Natural killer cell treated with Interleukin-12 subunit alpha and Interleukin-12 subunit beta and Interleukin-15 and Interleukin-18, amount 100 ng/mL, for 72 hours (primary cell): ENCODE data around the gene STUM. TPM values are rescaled to one million over a fixed set of nuclear protein-coding genes. Genes with fewer than 3 reads are reported as not detected.

ENCODE experiments used
- ATAC-seq, 2 donors: fragments of 150-1000 bp; cut with Tn5 transposase in 1 of 2; sonication (Bioruptor Pico), chemical (Tn5 transposase) in 1 of 2; 2 replicates each; pipeline ENCODE4 v1.10.0; 2021
- DNase-seq: peaks from one replicate; pipeline ENCODE4 v3.0.0; 2022; ENCODE audit warnings: low spot score
- H3K27ac Mint-ChIP-seq, 2 donors: 1 replicate in 1 of 2; 2 replicates in 1 of 2; pipeline ENCODE4 v1.8.0; 2022; ENCODE audit warnings: mixed read lengths in 2 of 2, mild to moderate bottlenecking in 1 of 2, moderate library complexity in 1 of 2
- H3K27me3 Mint-ChIP-seq, 2 donors: 1 replicate in 1 of 2; 2 replicates in 1 of 2; pipeline ENCODE4 v1.8.0; 2022; ENCODE audit warnings: mixed read lengths in 2 of 2
- H3K36me3 Mint-ChIP-seq: one replicate; pipeline ENCODE4 v1.8.0; 2022; ENCODE audit warnings: mixed read lengths
- H3K4me1 Mint-ChIP-seq, 2 donors: 1 replicate in 1 of 2; 2 replicates in 1 of 2; pipeline ENCODE4 v1.8.0; 2022; ENCODE audit warnings: low read depth in 2 of 2, mixed read lengths in 2 of 2, mild to moderate bottlenecking in 1 of 2
- H3K4me3 Mint-ChIP-seq: one replicate; pipeline ENCODE4 v1.8.0; 2022; ENCODE audit warnings: mixed read lengths
- H3K9me3 Mint-ChIP-seq: 2 replicates; pipeline ENCODE4 v1.8.0; 2022; ENCODE audit warnings: mixed read lengths
- total RNA-seq, 2 donors: library from RNA; stranded (reverse); gene quantifications; one replicate each; pipeline ENCODE4 v1.2.3, GENCODE V29; 2022

The STUM gene
- total RNA-seq, 2 donors from 2014 or later = not detected

DNA sequence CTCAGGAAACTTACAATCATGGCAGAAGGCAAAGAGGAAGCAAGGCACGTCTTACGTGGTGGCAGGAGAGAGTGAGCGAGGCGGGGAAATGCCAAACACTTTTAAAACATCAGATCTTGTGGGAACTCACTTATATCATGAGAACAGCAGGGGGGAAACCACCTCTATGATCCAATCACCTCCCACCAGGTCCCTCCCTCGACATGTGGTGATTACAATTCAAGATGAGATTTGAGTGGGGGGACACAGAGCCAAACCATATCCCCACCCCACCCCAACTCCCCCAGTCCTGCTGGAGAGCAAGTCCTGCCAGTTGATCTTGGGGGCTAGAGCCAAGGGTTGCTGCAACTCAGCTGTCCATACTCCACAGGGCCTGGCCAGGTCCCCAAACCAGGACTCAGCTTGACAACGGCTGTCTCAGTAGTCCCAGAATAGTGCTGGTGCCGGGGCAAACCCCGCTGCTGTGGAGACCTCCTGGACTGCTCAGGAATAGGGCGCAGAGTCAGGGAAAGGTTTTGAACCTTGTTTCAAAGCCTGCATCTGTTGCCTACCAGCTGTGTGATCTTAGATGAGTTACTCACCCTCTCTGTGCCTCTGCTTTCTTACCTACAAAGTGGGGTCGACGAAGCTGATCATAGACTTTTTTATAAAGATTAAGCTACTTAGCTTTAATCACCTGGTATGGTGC is 79.5 kb downstream of the STUM start:
- peaks cover 10 to 18% of the 10 kb centered on the region in 2 donors for H3K4me1 Mint-ChIP-seq
- no peak for ATAC-seq
- no peaks in the 10 kb centered on the region for H3K9me3 Mint-ChIP-seq
- no peak overlapping the region for H3K27ac Mint-ChIP-seq
- no peak overlapping the region for H3K4me3 Mint-ChIP-seq
- H3K27me3 Mint-ChIP-seq = no peaks in the 10 kb centered on the region
- DNase-seq = peak; percentile 48
- no peaks in the 10 kb centered on the region for H3K36me3 Mint-ChIP-seq

DNA sequence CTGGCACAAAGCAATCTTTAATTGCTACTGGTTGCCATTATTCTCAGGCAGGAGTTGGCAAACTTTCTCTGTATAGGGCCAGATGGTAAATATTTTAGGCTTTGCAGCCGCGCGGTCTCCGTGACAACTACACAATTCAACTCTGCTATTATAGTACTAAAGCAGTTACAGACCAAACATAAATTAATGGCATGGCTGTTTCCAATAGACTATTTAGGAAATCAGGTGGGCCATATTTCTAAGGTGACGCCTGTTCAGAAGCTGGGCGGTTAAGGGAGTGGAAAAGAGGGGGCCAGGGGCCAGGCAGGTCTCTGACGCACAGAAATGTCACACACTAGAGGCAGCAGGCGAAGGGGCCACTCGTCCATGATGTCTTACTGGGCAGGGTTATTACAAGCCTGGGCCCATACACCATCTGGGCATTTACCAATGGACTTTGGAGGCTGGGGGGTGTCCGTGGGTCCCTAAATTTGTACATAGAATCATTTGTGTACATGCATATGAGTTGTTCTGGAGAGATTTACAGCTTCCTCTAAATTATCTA is 80.1 kb downstream of the STUM start:
- Mint-ChIP-seq H3K9me3 (no peaks in the 10 kb centered on the region), H3K4me3 (no peak overlapping the region), H3K27ac (peak overlapping the region in 1 of 2 donors; percentile 25), H3K36me3 (no peaks in the 10 kb centered on the region), H3K4me1 (peaks cover 10 to 18% of the 10 kb centered on the region in 2 donors), H3K27me3 (no peaks in the 10 kb centered on the region)
- ATAC-seq = no peak
- peak; percentile 26 for DNase-seq

DNA sequence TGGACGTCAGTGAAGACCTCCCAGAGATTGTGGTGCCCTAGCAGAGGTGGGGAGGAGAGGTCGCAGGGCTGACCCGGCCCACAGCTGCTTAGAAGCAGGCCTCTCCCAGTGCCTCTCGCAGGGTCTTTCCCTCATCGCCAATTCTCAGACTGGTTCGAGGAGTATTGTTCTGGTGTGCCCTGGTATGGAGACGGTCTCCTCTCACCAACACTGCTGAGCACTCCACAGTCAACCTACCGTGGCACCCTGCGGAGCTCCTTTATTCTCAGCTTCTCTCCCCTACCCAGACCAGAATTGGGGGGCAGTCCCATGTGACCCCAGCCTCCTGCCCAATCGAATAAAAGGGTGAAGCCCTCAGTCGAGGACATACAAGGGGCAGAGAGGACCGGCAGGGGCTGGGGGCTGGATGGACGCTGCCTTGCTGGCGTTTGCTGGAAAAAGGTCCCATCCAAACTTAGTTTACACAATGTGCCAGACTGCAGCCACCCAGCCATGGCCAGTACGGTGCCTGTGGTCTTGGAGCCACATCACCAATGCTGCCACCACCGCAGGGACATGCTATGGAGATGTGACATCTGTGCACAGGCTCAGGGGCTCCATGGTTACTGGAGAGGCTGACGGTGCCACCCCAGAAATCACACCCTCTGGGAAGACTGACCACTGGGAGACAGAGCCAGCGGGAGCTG is 80.8 kb downstream of the STUM start:
- ATAC-seq (no peak), DNase-seq (peak; percentile 50)
- Mint-ChIP-seq H3K27me3 (no peaks in the 10 kb centered on the region), H3K27ac (peak overlapping the region in 1 of 2 donors; percentile 25), H3K4me1 (peaks cover 13 to 21% of the 10 kb centered on the region in 2 donors), H3K4me3 (no peak overlapping the region), H3K9me3 (no peaks in the 10 kb centered on the region), H3K36me3 (no peaks in the 10 kb centered on the region)

DNA sequence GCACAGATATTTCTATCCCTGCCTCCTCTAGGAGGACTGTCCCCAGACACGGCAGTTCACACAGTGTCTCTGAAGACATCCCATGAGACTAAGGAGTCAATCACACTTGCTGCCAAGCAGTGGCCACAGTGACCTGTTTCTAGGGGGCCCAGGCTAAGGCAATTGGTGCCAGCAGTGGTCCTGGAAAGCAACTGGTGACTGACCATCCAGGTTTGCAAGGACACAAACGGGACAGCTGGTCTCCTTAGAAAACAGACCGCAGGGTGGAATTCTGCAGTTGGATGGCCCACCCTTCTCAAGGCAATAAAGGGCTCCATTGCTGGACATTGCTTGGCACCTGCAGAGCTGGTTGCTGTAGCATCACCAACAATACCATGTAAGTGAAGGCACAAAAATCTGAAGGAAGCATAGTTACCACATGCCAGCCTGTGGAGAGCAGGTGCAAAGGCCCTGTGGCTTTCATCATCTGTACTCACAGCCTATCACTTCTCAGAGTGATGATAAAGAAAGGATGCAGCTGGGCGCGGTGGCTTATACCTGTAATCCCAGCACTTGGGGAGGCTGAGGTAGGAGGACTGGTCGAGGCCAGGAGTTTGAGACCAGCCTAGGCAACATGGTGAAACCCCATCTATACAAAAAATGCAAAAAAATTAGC is 81.5 kb downstream of the STUM start:
- Mint-ChIP-seq H3K4me1 (peaks cover 18 to 24% of the 10 kb centered on the region in 2 donors), H3K9me3 (no peaks in the 10 kb centered on the region), H3K27ac (peak overlapping the region in 1 of 2 donors; percentile 65), H3K27me3 (no peaks in the 10 kb centered on the region), H3K4me3 (no peak overlapping the region), H3K36me3 (no peaks in the 10 kb centered on the region)
- DNase-seq (peak; percentile 53), ATAC-seq (no peak)

DNA sequence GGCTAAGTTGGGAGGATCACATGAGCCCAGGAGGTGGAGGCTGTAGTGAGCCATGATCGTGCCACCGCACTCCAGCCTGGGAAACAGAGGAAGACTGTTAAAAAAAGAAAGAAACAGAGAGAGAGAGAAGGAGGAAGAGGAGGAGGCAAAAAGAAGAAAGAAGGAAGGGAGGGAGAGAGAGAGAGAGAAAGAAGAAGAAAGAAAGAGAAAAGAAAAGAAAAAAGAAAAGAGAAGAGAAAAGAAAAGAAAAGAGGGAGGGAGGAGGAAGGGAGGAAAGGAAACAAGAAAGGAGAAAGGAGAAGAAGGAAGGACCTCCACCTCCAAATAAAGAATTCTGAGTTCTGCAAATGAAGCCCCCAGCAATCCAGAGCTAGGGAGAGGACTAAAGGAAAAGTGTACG is 82.0 kb downstream of the STUM start:
- Mint-ChIP-seq H3K4me1 (peaks cover 21 to 28% of the 10 kb centered on the region in 2 donors), H3K27ac (peak overlapping the region in 1 of 2 donors; percentile 65), H3K9me3 (no peaks in the 10 kb centered on the region), H3K36me3 (no peaks in the 10 kb centered on the region), H3K27me3 (no peaks in the 10 kb centered on the region), H3K4me3 (no peak overlapping the region)
- ATAC-seq = no peak
- DNase-seq = no peak

DNA sequence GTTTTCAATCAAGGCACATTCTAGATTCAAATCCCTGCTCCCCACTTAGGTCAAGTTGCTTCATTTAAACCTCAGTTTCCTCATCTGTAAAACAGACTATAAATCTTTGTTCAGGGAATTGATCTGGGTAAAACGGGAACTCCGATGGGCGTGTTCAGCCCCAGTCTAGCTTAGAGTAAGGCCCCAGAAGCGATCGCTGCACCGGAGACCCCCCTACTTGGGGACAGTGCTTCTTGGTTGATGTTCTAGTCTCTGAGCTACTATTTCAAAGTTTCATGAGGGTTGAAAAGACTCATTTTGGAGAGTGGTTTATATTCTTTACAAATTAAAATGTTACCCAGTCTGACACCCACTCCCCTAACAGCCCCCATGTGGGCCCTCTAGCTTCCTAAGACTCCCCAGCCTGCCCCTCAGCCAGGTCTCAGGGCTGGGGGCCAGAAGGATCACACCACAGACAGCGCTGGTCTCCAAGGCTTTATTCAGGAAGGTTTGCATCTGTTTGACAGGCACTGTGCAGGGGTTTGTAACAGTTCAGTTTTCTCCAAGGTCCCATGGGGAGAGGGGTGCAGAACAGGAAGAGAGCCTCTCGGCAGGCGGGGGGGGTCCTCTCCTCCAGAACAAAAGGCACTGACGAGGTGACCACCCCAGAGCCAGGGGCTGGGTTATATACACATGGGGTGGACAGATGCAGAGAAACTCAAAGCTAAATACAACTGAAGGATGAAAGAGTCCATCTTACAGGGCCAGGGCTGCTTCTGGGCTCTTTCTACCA is 82.9 kb downstream of the STUM start:
- no peak for ATAC-seq
- peak overlapping the region in 1 of 2 donors; percentile 41 for H3K27ac Mint-ChIP-seq
- H3K9me3 Mint-ChIP-seq = no peaks in the 10 kb centered on the region
- no peaks in the 10 kb centered on the region for H3K36me3 Mint-ChIP-seq
- H3K27me3 Mint-ChIP-seq = no peaks in the 10 kb centered on the region
- DNase-seq = peak; percentile 18
- H3K4me1 Mint-ChIP-seq = peaks cover 17 to 23% of the 10 kb centered on the region in 2 donors
- H3K4me3 Mint-ChIP-seq = no peak overlapping the region

DNA sequence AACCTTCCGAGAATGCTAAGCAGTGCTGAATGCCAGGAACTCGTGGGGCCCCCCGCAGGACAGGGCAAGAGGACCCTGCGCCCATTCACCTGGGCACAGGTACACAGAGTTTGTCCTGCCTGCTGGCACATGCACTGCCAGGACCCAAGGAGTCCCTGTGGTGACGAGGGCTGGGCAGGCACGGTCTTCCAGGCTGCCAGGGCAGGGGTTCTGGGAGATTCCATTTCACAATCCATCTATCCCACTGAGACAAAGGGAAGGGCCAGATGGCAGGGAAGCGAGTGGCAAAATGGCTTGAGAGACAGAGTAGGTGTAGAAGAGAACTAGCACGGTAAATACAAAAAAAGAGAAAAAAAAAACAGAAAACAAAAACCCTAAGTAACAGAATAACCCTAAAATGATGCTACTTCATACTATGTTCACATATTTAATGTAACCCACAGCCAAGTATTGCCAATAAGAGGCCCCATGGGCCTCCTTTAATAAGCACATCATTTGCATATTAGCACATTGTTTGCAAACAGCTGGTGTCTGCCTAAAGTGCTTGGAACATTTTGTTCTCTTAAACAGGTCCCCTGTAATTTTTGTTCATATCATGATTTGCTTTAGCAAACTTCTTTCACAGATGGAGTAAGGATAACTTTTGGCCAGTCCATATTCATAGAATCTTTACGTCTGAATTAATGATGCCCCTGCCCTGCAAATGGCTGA is 83.8 kb downstream of the STUM start:
- Mint-ChIP-seq H3K4me1 (peaks cover 16 to 19% of the 10 kb centered on the region in 2 donors), H3K27me3 (no peaks in the 10 kb centered on the region), H3K36me3 (no peaks in the 10 kb centered on the region), H3K4me3 (no peak overlapping the region), H3K9me3 (no peaks in the 10 kb centered on the region), H3K27ac (no peak overlapping the region)
- ATAC-seq (no peak), DNase-seq (peak; percentile 18)

DNA sequence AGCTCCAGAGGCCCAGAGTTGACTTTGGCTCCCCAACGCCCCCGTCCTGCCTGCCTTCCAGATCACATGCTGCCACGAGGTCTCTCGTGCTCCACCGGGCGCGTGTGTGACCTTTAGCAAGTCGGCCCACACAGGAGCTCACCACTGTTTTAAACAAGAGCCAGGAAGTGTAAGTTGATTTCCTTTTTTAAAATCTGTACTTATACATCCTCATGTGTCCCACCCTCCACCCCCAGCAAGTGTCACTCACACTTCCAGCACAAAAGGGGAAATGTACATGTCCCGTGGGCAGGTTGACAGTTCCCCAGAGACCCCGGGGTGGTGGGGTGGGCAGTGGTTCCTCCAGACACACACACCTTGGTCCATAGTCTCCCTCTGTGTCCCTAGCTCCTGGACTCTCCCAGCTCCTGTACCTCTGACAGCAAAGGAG is 84.4 kb downstream of the STUM start:
- ATAC-seq (no peak), DNase-seq (no peak)
- H3K27me3 Mint-ChIP-seq = no peaks in the 10 kb centered on the region
- peaks cover 16 to 19% of the 10 kb centered on the region in 2 donors for H3K4me1 Mint-ChIP-seq
- H3K4me3 Mint-ChIP-seq = no peak overlapping the region
- H3K36me3 Mint-ChIP-seq = no peaks in the 10 kb centered on the region
- no peaks in the 10 kb centered on the region for H3K9me3 Mint-ChIP-seq
- H3K27ac Mint-ChIP-seq = peak overlapping the region in 1 of 2 donors; percentile 39

DNA sequence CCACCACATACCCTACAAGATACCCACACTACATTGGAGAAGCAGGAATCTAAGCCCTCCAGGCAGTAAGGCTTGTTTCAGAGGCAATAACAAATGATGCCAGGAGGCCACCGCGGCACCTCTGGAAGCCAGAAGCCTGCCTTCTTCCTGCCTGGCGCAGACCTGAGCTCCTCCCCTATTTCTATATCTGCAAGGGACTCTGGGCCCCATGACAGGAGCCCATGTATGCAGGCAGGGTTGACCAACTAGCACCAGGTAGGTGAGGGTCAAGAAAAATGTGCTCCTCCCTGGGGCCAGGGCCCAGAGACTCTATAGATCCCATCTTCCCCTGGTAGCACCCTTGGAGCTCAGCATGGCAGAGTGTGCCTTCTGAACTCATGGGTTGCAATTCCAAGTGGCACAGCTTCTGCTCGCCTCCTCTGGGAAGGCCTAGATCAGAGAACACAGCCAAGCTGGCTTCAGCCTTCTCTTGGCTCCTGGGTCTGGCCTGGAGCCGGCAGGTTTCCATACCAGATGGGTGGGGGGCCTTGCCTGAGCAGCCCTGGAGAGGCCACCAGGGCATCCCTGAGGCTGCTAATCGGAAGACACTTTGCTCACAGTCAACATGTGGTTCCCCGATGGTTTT is 85.1 kb downstream of the STUM start:
- H3K36me3 Mint-ChIP-seq = no peaks in the 10 kb centered on the region
- H3K9me3 Mint-ChIP-seq = no peaks in the 10 kb centered on the region
- peak overlapping the region in 1 of 2 donors; percentile 39 for H3K27ac Mint-ChIP-seq
- DNase-seq = peak; percentile 56
- peaks cover 16 to 19% of the 10 kb centered on the region in 2 donors for H3K4me1 Mint-ChIP-seq
- H3K4me3 Mint-ChIP-seq = no peak overlapping the region
- ATAC-seq = peak in 1 of 2 donors; percentile 10
- no peaks in the 10 kb centered on the region for H3K27me3 Mint-ChIP-seq

DNA sequence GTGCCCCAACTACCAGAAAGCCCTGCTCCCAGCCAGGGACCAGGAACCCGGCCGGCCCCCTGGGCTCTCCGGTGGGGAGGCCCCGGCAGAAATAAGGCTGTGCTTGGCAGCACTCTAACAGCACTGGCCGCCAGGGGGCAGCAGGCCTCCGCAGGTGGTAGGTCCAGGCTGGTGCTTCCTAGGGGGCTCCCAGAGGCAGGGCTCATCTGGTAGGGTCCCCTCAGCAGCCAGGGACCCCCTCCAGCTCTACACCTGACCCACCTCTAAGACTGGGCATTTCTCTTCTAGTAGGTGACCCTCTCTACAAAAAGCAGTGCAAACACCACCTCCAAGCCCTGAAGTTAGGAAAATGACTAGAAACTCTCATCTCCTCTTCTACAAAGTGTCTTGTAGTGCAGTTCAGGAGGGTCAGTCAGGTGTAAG is 85.6 kb downstream of the STUM start:
- DNase-seq (peak; percentile 86), ATAC-seq (peak; percentile 83 to 89)
- Mint-ChIP-seq H3K4me1 (peaks cover 16 to 19% of the 10 kb centered on the region in 2 donors), H3K36me3 (no peaks in the 10 kb centered on the region), H3K27me3 (no peaks in the 10 kb centered on the region), H3K27ac (peak overlapping the region in 1 of 2 donors; percentile 28), H3K4me3 (no peak overlapping the region), H3K9me3 (no peaks in the 10 kb centered on the region)

DNA sequence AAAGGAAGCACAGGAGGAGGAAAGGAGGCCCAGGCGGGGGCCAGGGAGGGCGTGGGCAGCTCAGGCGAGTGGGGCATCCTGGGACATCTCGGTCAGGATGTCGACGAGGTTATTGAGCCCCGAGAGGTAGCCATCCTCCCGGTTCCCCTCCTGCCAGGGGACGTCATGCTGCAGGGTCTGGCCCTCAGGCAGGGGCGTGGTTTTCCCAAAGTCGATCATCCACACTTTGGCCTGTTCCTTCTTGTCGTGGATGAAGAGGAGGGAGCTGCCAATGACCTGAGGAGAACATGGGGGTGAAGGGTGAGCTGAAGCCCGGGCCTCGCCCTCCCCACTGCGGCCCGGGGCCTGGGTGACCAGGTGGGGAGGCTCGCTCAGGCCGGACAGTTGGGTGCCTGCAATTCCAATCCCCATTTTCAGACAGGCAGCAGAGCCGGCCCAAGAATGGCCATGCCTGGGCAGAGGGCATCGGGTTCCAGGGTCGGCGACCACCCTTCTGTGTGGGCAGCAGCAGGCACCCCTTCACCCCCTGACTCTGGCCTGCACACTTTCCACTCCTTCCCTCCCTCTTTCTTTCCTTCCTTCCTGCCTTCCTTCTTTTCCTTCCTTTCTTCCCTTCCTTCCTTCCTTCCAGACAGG is 86.2 kb downstream of the STUM start:
- Mint-ChIP-seq H3K27me3 (no peaks in the 10 kb centered on the region), H3K27ac (peak overlapping the region; percentile 40 to 84), H3K4me3 (no peak overlapping the region), H3K36me3 (no peaks in the 10 kb centered on the region), H3K4me1 (peaks cover 16 to 22% of the 10 kb centered on the region in 2 donors), H3K9me3 (no peaks in the 10 kb centered on the region)
- no peak for ATAC-seq
- peak; percentile 51 for DNase-seq

DNA sequence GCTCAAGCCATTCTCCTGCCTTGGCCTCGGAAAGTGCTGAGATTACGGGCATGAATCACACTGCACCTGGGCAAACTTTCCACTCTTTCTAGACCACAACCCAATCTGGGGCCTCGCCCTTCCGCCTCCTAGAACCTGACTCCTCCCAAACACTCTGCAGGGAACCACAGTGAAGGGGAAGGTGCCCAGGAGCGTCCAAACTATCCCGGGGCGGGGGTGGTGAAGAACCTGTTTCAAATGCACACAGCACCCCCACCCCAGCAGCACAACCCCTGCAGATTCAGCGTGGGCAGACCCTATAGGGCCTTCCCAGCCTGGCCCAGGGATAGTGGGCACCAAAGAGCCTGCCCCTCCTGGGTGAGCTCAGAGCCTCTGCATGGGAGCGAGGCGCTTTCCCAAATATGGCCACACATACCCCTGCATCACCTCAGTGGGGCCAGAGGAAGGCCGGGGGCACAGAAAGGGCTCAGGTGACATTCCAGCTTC is 86.9 kb downstream of the STUM start:
- DNase-seq (peak; percentile 45), ATAC-seq (no peak)
- H3K36me3 Mint-ChIP-seq = no peaks in the 10 kb centered on the region
- H3K4me3 Mint-ChIP-seq = no peak overlapping the region
- peak overlapping the region; percentile 40 to 84 for H3K27ac Mint-ChIP-seq
- H3K9me3 Mint-ChIP-seq = no peaks in the 10 kb centered on the region
- H3K4me1 Mint-ChIP-seq = peaks cover 16% of the 10 kb centered on the region in 2 donors
- no peaks in the 10 kb centered on the region for H3K27me3 Mint-ChIP-seq
